Suprapubic skin (tissue), 3 donors: Measurements from ENCODE around the gene SNX9.

Source experiments
- CTCF ChIP-seq, 2 donors: fragments of 200-600 bp in 1 of 2; fragments of 450-650 bp in 1 of 2; sonication (generic) in 1 of 2; IDR thresholded peaks; one replicate each; pipeline ENCODE4 v1.5.1; 2016 to 2019; ENCODE audit warnings: antibody characterized with exemption in 2 of 2, mild to moderate bottlenecking in 1 of 2, moderate library complexity in 1 of 2
- EP300 ChIP-seq: sonication (generic); formaldehyde crosslinking; IDR thresholded peaks from one replicate; pipeline ENCODE4 v1.6.1; 2017; ENCODE audit warnings: antibody characterized with exemption
- POLR2A ChIP-seq, 2 donors: fragments of 450-650 bp; IDR thresholded peaks; one replicate each; pipeline ENCODE4 v1.6.1; 2017; ENCODE audit warnings: antibody characterized with exemption in 2 of 2, mild to moderate bottlenecking in 2 of 2, moderate library complexity in 2 of 2

- TF ChIP-seq POLR2A (IDR thresholded peaks at IDR 0.05), result no peak
- TF ChIP-seq CTCF (IDR thresholded peaks at IDR 0.05), result no peak
- no peak for TF ChIP-seq EP300
Observed at GRCh38 chr6:157925771-157926170, 102.7 kb downstream of the SNX9 start.
